ENCODE data around the gene PRDM16. TPM values are rescaled to one million over a fixed set of nuclear protein-coding genes. Genes with fewer than 3 reads are reported as not detected.

PRDM16 gene
- total RNA-seq, 4 donors from 2014 or later, result 0.19 to 1.6 (median 0.36) TPM

GRCh38 chr1:3173381-3173980 is 104.5 kb downstream of the PRDM16 start:
- Histone ChIP-seq H3K27ac (no peak overlapping the region), H3K9me3 (no peaks in the 10 kb centered on the region), H3K4me1 (peaks cover 37% of the 10 kb centered on the region), H3K4me3 (no peak overlapping the region), H3K36me3 (no peaks in the 10 kb centered on the region), H3K27me3 (peaks cover 15% of the 10 kb centered on the region)
- no peak for DNase-seq (ENCODE audit: low spot score in 2 of 2)
- no peak for TF ChIP-seq CTCF (IDR thresholded peaks at IDR 0.05)
- TF ChIP-seq POLR2A (IDR thresholded peaks at IDR 0.05), result no peak
- TF ChIP-seq EP300 (IDR thresholded peaks at IDR 0.05), result no peak
- TF ChIP-seq POLR2AphosphoS5 (IDR thresholded peaks at IDR 0.05), result no peak
- 81% methylated on average over 30 of the region's 30 CpGs for WGBS

- no peak for DNase-seq (ENCODE audit: low spot score in 2 of 2)
- Histone ChIP-seq H3K36me3 (no peaks in the 10 kb centered on the region), H3K27ac (no peak overlapping the region), H3K4me3 (no peak overlapping the region), H3K4me1 (peaks cover 37% of the 10 kb centered on the region), H3K9me3 (no peaks in the 10 kb centered on the region), H3K27me3 (peaks cover 24% of the 10 kb centered on the region)
- TF ChIP-seq CTCF (IDR thresholded peaks at IDR 0.05) (no peak), EP300 (IDR thresholded peaks at IDR 0.05) (no peak), POLR2AphosphoS5 (IDR thresholded peaks at IDR 0.05) (no peak), POLR2A (IDR thresholded peaks at IDR 0.05) (no peak)
- WGBS, result 36% methylated on average over 13 of the region's 22 CpGs
These were observed 105.7 kb downstream of the PRDM16 start for GRCh38 chr1:3174487-3175247.

- Histone ChIP-seq H3K4me1 (peaks cover 30% of the 10 kb centered on the region), H3K4me3 (no peak overlapping the region), H3K36me3 (no peaks in the 10 kb centered on the region), H3K9me3 (no peaks in the 10 kb centered on the region), H3K27me3 (peaks cover 24% of the 10 kb centered on the region), H3K27ac (no peak overlapping the region)
- TF ChIP-seq CTCF (IDR thresholded peaks at IDR 0.05), result no peak
- no peak for TF ChIP-seq POLR2A (IDR thresholded peaks at IDR 0.05)
- TF ChIP-seq POLR2AphosphoS5 (IDR thresholded peaks at IDR 0.05), result no peak
- no peak for TF ChIP-seq EP300 (IDR thresholded peaks at IDR 0.05)
- no peak for DNase-seq (ENCODE audit: low spot score in 2 of 2)
- 88% methylated on average over 4 of the region's 8 CpGs for WGBS
These were observed 106.5 kb downstream of the PRDM16 start for GRCh38 chr1:3175486-3175885.

- Histone ChIP-seq H3K4me1 (peaks cover 24% of the 10 kb centered on the region), H3K4me3 (no peak overlapping the region), H3K27ac (no peak overlapping the region), H3K27me3 (peaks cover 24% of the 10 kb centered on the region), H3K9me3 (no peaks in the 10 kb centered on the region), H3K36me3 (no peaks in the 10 kb centered on the region)
- TF ChIP-seq CTCF (IDR thresholded peaks at IDR 0.05), result no peak
- no peak for TF ChIP-seq EP300 (IDR thresholded peaks at IDR 0.05)
- no peak for TF ChIP-seq POLR2A (IDR thresholded peaks at IDR 0.05)
- no peak for TF ChIP-seq POLR2AphosphoS5 (IDR thresholded peaks at IDR 0.05)
- DNase-seq (ENCODE audit: low spot score in 2 of 2), result no peak
These were observed 107.0 kb downstream of the PRDM16 start for GRCh38 chr1:3176028-3176427.

- no peak for DNase-seq (ENCODE audit: low spot score in 2 of 2)
- Histone ChIP-seq H3K36me3 (no peaks in the 10 kb centered on the region), H3K4me3 (no peak overlapping the region), H3K27ac (no peak overlapping the region), H3K9me3 (no peaks in the 10 kb centered on the region), H3K27me3 (peaks cover 24% of the 10 kb centered on the region), H3K4me1 (peaks cover 16% of the 10 kb centered on the region)
- WGBS, result 91% methylated on average over 2 of the region's 2 CpGs
- TF ChIP-seq POLR2A (IDR thresholded peaks at IDR 0.05), result no peak
- TF ChIP-seq CTCF (IDR thresholded peaks at IDR 0.05), result no peak
- no peak for TF ChIP-seq POLR2AphosphoS5 (IDR thresholded peaks at IDR 0.05)
- no peak for TF ChIP-seq EP300 (IDR thresholded peaks at IDR 0.05)
These were observed 107.8 kb downstream of the PRDM16 start for GRCh38 chr1:3176820-3177219.
